Neutrophil (primary cell): ENCODE data around the gene AKAP11.

ENCODE experiments used
- H3K27ac ChIP-seq: fragments of 200-600 bp; sonication (generic); 2 replicates; pipeline ENCODE4 v1.5.1; 2016; ENCODE audit warnings: mild to moderate bottlenecking, moderate library complexity
- H3K27me3 ChIP-seq: fragments of 200-600 bp; sonication (generic); 2 replicates; pipeline ENCODE4 v1.6.0; 2016; ENCODE audit warnings: mild to moderate bottlenecking
- H3K36me3 ChIP-seq: fragments of 200-600 bp; sonication (generic); 2 replicates; pipeline ENCODE4 v1.5.1; 2017
- H3K4me1 ChIP-seq, 2 experiments: fragments of 200-600 bp in 1 of 2; sonication (generic) in 1 of 2; 1 replicate in 1 of 2; 2 replicates in 1 of 2; pipeline versions ENCODE4 v1.5.1 to v1.6.1; 2013 to 2016; ENCODE audit warnings: low read depth in 1 of 2, low read length in 1 of 2, mild to moderate bottlenecking in 1 of 2, moderate library complexity in 1 of 2; ENCODE audit not compliant: control insufficient read depth in 1 of 2, insufficient read depth in 1 of 2
- H3K4me3 ChIP-seq, 2 experiments: fragments of 200-600 bp in 1 of 2; sonication (generic) in 1 of 2; 1 replicate in 1 of 2; 2 replicates in 1 of 2; pipeline ENCODE4 v1.5.1; 2013 to 2016; ENCODE audit warnings: low read depth in 1 of 2, low read length in 1 of 2, mild to moderate bottlenecking in 1 of 2, moderate library complexity in 1 of 2
- H3K9me3 ChIP-seq: fragments of 200-600 bp; sonication (generic); 2 replicates; pipeline ENCODE4 v1.5.1; 2016
- CTCF ChIP-seq: fragments of 200-600 bp; sonication (generic); IDR thresholded peaks from 2 replicates; pipeline ENCODE4 v1.5.1; 2016; ENCODE audit warnings: antibody characterized with exemption

Gene AKAP11

GRCh38 chr13:42255886-42256285 is 16.1 kb upstream of the AKAP11 start:
- H3K36me3 ChIP-seq: no peaks in the 10 kb centered on the region
- no peaks in the 10 kb centered on the region for H3K4me1 ChIP-seq
- H3K9me3 ChIP-seq: no peaks in the 10 kb centered on the region
- no peak for TF ChIP-seq CTCF
- no peak overlapping the region for H3K4me3 ChIP-seq
- no peaks in the 10 kb centered on the region for H3K27me3 ChIP-seq
- H3K27ac ChIP-seq: no peak overlapping the region

GRCh38 chr13:42258747-42259146 is 13.2 kb upstream of the AKAP11 start:
- H3K27me3 ChIP-seq: peaks cover under 1% of the 10 kb centered on the region
- H3K9me3 ChIP-seq: no peaks in the 10 kb centered on the region
- no peaks in the 10 kb centered on the region for H3K4me1 ChIP-seq
- H3K27ac ChIP-seq: no peak overlapping the region
- no peak for TF ChIP-seq CTCF
- no peak overlapping the region for H3K4me3 ChIP-seq
- H3K36me3 ChIP-seq: no peaks in the 10 kb centered on the region

- Histone ChIP-seq H3K36me3 (no peaks in the 10 kb centered on the region), H3K9me3 (no peaks in the 10 kb centered on the region), H3K4me1 (no peaks in the 10 kb centered on the region), H3K27ac (no peak overlapping the region), H3K27me3 (peaks cover 8% of the 10 kb centered on the region), H3K4me3 (no peak overlapping the region)
- TF ChIP-seq CTCF: no peak
Observed at GRCh38 chr13:42259515-42259914, 12.4 kb upstream of the AKAP11 start.

GRCh38 chr13:42260903-42261654 is 10.9 kb upstream of the AKAP11 start:
- Histone ChIP-seq H3K27me3 (peaks cover 10% of the 10 kb centered on the region), H3K27ac (no peak overlapping the region), H3K9me3 (no peaks in the 10 kb centered on the region), H3K4me3 (no peak overlapping the region), H3K4me1 (no peaks in the 10 kb centered on the region), H3K36me3 (no peaks in the 10 kb centered on the region)
- no peak for TF ChIP-seq CTCF

GRCh38 chr13:42266473-42266872 is 5.5 kb upstream of the AKAP11 start:
- Histone ChIP-seq H3K27me3 (peaks cover 10% of the 10 kb centered on the region), H3K27ac (no peak overlapping the region), H3K9me3 (no peaks in the 10 kb centered on the region)

More at GRCh38 chr13:42266473-42266872, 5.5 kb upstream of the AKAP11 start:
- Histone ChIP-seq H3K4me3 (no peak overlapping the region), H3K36me3 (no peaks in the 10 kb centered on the region), H3K4me1 (peaks cover 0 to 4% of the 10 kb centered on the region in 2 experiments)
- TF ChIP-seq CTCF: no peak
